Measurements from ENCODE around the gene HNRNPK. TPM values are rescaled to one million over a fixed set of nuclear protein-coding genes. Genes with fewer than 3 reads are reported as not detected.

Gene HNRNPK
- total and polyA plus RNA-seq, 10 of the 15 experiments (the other 5 are each of a cell fraction or from before 2014, with no cell fraction given): 235 to 970 (median 652) TPM

GRCh38 chr9:83988411-83988810, 8.4 kb upstream of the HNRNPK start (continued):
- no peak for TF ChIP-seq MYB (IDR thresholded peaks at IDR 0.05; ENCODE audit: borderline replicate concordance, low read depth, low read length)
- TF ChIP-seq USF2 (IDR thresholded peaks at IDR 0.05; ENCODE audit: borderline replicate concordance, low read depth, low read length): no peak
- TF ChIP-seq, protein P1, sequence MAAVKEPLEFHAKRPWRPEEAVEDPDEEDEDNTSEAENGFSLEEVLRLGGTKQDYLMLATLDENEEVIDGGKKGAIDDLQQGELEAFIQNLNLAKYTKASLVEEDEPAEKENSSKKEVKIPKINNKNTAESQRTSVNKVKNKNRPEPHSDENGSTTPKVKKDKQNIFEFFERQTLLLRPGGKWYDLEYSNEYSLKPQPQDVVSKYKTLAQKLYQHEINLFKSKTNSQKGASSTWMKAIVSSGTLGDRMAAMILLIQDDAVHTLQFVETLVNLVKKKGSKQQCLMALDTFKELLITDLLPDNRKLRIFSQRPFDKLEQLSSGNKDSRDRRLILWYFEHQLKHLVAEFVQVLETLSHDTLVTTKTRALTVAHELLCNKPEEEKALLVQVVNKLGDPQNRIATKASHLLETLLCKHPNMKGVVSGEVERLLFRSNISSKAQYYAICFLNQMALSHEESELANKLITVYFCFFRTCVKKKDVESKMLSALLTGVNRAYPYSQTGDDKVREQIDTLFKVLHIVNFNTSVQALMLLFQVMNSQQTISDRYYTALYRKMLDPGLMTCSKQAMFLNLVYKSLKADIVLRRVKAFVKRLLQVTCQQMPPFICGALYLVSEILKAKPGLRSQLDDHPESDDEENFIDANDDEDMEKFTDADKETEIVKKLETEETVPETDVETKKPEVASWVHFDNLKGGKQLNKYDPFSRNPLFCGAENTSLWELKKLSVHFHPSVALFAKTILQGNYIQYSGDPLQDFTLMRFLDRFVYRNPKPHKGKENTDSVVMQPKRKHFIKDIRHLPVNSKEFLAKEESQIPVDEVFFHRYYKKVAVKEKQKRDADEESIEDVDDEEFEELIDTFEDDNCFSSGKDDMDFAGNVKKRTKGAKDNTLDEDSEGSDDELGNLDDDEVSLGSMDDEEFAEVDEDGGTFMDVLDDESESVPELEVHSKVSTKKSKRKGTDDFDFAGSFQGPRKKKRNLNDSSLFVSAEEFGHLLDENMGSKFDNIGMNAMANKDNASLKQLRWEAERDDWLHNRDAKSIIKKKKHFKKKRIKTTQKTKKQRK (IDR thresholded peaks at IDR 0.05; ENCODE audit: low read depth, low read length): no peak
- TF ChIP-seq, protein P2, sequence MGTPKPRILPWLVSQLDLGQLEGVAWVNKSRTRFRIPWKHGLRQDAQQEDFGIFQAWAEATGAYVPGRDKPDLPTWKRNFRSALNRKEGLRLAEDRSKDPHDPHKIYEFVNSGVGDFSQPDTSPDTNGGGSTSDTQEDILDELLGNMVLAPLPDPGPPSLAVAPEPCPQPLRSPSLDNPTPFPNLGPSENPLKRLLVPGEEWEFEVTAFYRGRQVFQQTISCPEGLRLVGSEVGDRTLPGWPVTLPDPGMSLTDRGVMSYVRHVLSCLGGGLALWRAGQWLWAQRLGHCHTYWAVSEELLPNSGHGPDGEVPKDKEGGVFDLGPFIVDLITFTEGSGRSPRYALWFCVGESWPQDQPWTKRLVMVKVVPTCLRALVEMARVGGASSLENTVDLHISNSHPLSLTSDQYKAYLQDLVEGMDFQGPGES (IDR thresholded peaks at IDR 0.05): no peak

DNA sequence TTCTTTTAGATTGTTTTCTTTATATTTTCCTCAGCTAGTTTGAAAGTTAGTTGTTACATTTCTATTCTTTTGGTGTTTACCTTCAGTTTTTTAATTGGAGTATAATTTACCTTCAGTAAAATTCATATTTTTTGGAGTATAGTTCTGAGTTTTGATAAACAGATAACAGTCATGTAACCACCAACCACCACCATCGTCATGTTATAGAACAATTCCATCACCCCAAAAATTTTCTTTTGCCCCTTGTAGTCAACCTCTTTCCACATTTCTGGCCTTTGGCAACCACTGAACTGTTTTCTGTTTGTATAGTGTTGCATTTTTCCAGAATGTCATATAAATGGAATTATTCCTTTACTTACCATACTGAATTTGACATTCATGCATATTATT, 7.4 kb upstream of the HNRNPK start:
- no TSS peak for BruUV-seq (replicated peaks)
- CTCF ChIA-PET: interaction anchor here (0.8 kb wide), 1 partner anchor 186 kb away, joined by 3 read pairs; no protein-coding TSS in a partner anchor
- Histone ChIP-seq H2AFZ (ENCODE audit: control insufficient read depth, low read depth, low read length) (no peak overlapping the region), H3K27ac (ENCODE audit: control insufficient read depth, insufficient read depth) (no peak overlapping the region), H3K9ac (ENCODE audit: control insufficient read depth, insufficient read depth, low read length) (no peak overlapping the region), H3K27me3 (replicated peaks in 1 of 2; ENCODE audit: control insufficient read depth in 2 of 2, insufficient read depth in 2 of 2, low read length in 1 of 2) (no peaks in the 10 kb centered on the region), H3K4me3 (no peak overlapping the region), H3K36me3 (ENCODE audit: control insufficient read depth in 2 of 2, insufficient read depth in 2 of 2, low read length in 1 of 2) (peaks cover 0 to 9% of the 10 kb centered on the region in 2 experiments; a peak in 2 of 4 replicates), H3K79me2 (ENCODE audit: control insufficient read depth, insufficient read depth, low read length) (peaks cover 58% of the 10 kb centered on the region), H3K9me3 (replicated peaks; ENCODE audit: control insufficient read depth, insufficient read depth, low read length) (no peaks in the 10 kb centered on the region), H4K20me1 (ENCODE audit: control insufficient read depth, insufficient read depth) (no peaks in the 10 kb centered on the region), H3K4me2 (ENCODE audit: control insufficient read depth, insufficient read depth) (no peak overlapping the region), H3K4me1 (ENCODE audit: control insufficient read depth, insufficient read depth, low read length) (peaks cover 7% of the 10 kb centered on the region; the same call in 1 of the 2 replicates)
- ATAC-seq (no peak), DNase-seq (ENCODE audit: low read depth, low spot score) (no peak), FAIRE-seq (no peak)
- TF ChIP-seq CTCF (IDR thresholded peaks at IDR 0.05 in 2 of 3, conservative IDR thresholded peaks at IDR 0.05 in 1 of 3; ENCODE audit: control insufficient read depth in 2 of 3, extremely low read depth in 1 of 3, insufficient read depth in 1 of 3, low read depth in 3 of 3, low read length in 3 of 3) (no peak), NFYA (IDR thresholded peaks at IDR 0.05; ENCODE audit: borderline replicate concordance, low read depth, low read length) (no peak), CHD1 (IDR thresholded peaks at IDR 0.05; ENCODE audit: low read depth, low read length) (no peak)
- TF ChIP-seq, protein P3, sequence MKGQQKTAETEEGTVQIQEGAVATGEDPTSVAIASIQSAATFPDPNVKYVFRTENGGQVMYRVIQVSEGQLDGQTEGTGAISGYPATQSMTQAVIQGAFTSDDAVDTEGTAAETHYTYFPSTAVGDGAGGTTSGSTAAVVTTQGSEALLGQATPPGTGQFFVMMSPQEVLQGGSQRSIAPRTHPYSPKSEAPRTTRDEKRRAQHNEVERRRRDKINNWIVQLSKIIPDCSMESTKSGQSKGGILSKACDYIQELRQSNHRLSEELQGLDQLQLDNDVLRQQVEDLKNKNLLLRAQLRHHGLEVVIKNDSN (IDR thresholded peaks at IDR 0.05; ENCODE audit: borderline replicate concordance, extremely low read length, insufficient read depth, low read depth, low read length): no peak
- TF ChIP-seq, protein P2 (IDR thresholded peaks at IDR 0.05): no peak
- in situ Hi-C loops (cut with MboI): loop anchor here (25.0 kb wide), 1 partner anchor 775 kb away; no protein-coding TSS in a partner anchor
- intact Hi-C loops (cut with micrococcal nuclease; ENCODE audit: unreplicated experiment): no loop called here
- RAD21 ChIA-PET (ENCODE audit: unreplicated experiment): no interaction called here
- POLR2A ChIA-PET: no interaction called here
- SMC1A ChIA-PET (ENCODE audit: uncharacterized antibody, unreplicated experiment): no interaction called here
- 89% methylated on average over 1 of the region's 1 CpG for WGBS (ENCODE audit: insufficient coverage, insufficient replicate concordance, low lambda C conversion rate, missing lambda C conversion rate)
